ENCODE measurements around the gene HSPA1A. TPM values are rescaled to one million over a fixed set of nuclear protein-coding genes. Genes with fewer than 3 reads are reported as not detected.
"Not testable (repeated sequence)": the region's sequence is repeated elsewhere in the genome, so short reads cannot be mapped to it uniquely, and the experiment has no call there.

HSPA1A gene
- total RNA-seq, 1 experiment from 2014 or later, result not detected

DNA sequence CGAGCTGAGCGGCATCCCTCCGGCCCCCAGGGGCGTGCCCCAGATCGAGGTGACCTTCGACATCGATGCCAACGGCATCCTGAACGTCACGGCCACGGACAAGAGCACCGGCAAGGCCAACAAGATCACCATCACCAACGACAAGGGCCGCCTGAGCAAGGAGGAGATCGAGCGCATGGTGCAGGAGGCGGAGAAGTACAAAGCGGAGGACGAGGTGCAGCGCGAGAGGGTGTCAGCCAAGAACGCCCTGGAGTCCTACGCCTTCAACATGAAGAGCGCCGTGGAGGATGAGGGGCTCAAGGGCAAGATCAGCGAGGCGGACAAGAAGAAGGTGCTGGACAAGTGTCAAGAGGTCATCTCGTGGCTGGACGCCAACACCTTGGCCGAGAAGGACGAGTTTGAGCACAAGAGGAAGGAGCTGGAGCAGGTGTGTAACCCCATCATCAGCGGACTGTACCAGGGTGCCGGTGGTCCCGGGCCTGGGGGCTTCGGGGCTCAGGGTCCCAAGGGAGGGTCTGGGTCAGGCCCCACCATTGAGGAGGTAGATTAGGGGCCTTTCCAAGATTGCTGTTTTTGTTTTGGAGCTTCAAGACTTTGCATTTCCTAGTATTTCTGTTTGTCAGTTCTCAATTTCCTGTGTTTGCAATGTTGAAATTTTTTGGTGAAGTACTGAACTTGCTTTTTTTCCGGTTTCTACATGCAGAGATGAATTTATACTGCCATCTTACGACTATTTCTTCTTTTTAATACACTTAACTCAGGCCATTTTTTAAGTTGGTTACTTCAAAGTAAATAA lies 2.0 kb downstream of the HSPA1A start:
- DNase-seq; H3K36me3 ChIP-seq; H3K27me3 ChIP-seq; H3K4me1 ChIP-seq; H3K27ac ChIP-seq; H3K9me3 ChIP-seq (replicated peaks); H3K4me3 ChIP-seq: not testable (repeated sequence)

GRCh38 chr6:31817929-31818511 lies 2.7 kb downstream of the HSPA1A start:
- H3K36me3 ChIP-seq; H3K27me3 ChIP-seq; H3K4me1 ChIP-seq; H3K27ac ChIP-seq; DNase-seq; H3K9me3 ChIP-seq (replicated peaks); H3K4me3 ChIP-seq: not testable (repeated sequence)

GRCh38 chr6:31819871-31820299 lies 4.5 kb downstream of the HSPA1A start:
- no peaks in the 10 kb centered on the region for H3K27me3 ChIP-seq
- H3K4me3 ChIP-seq, result no peak overlapping the region
- no peak for DNase-seq
- no peaks in the 10 kb centered on the region for H3K36me3 ChIP-seq
- no peak overlapping the region for H3K27ac ChIP-seq
- H3K9me3 ChIP-seq (replicated peaks), result no peaks in the 10 kb centered on the region
- H3K4me1 ChIP-seq, result 0 out of 2 replicates have a peak, but pooled peaks cover 4% of the 10 kb centered on the region

GRCh38 chr6:31820399-31820798 lies 5.1 kb downstream of the HSPA1A start:
- not testable (repeated sequence) for H3K4me1 ChIP-seq; H3K36me3 ChIP-seq; H3K27me3 ChIP-seq; H3K4me3 ChIP-seq; H3K9me3 ChIP-seq (replicated peaks); H3K27ac ChIP-seq; DNase-seq

DNA sequence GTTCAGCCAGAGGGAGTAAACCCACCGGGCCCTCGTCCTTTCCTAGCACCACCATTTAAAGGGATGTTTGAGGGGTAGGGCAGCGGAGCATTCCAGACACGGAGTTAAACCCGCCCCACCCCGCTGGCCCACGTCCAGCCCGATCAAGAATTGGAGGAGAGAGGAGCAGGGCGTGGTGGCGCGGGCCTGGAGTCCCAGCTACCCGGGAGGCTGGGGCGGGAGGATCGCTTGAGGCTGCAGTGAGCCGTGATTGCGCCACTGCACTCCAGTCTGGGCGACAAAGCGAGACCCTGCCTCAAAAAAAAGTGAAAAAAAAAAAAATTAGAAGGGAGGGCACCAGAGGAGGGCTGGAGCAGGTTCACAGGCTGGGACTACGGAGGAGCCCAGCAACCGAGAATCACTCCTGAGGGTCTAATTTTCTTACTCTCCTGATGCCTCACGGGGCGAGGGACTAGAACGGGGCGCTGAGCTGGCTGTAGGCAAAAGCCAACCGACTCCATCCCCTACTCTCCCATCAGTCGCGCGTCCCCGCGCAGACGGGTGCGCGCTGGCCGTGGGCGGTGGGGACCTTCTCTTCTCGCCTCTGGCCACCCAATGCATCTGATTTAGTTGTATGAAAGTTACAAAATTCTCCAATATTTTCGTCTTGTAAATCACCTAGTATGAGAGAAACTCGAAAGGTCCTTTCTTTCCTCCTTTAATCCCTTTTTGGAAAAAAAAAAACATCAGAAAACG lies 6.1 kb downstream of the HSPA1A start:
- H3K4me3 ChIP-seq, result peak overlapping the region; percentile 68
- peak overlapping the region; percentile 53; the same call in 1 of the 2 replicates for H3K27ac ChIP-seq
- no peaks in the 10 kb centered on the region for H3K36me3 ChIP-seq
- 0 out of 2 replicates have a peak, but pooled peaks cover 4% of the 10 kb centered on the region for H3K4me1 ChIP-seq
- peak; percentile 63 to 76 for DNase-seq
- no peaks in the 10 kb centered on the region for H3K27me3 ChIP-seq
- H3K9me3 ChIP-seq (replicated peaks), result no peaks in the 10 kb centered on the region

GRCh38 chr6:31822036-31822821 lies 6.9 kb downstream of the HSPA1A start:
- Histone ChIP-seq H3K36me3 (no peaks in the 10 kb centered on the region), H3K4me1 (0 out of 2 replicates have a peak, but pooled peaks cover 4% of the 10 kb centered on the region), H3K27me3 (no peaks in the 10 kb centered on the region), H3K4me3 (peak overlapping the region; percentile 68), H3K9me3 (replicated peaks) (no peaks in the 10 kb centered on the region), H3K27ac (peak overlapping the region; percentile 54; the same call in 1 of the 2 replicates)
- peak; percentile 41 to 69 for DNase-seq

DNA sequence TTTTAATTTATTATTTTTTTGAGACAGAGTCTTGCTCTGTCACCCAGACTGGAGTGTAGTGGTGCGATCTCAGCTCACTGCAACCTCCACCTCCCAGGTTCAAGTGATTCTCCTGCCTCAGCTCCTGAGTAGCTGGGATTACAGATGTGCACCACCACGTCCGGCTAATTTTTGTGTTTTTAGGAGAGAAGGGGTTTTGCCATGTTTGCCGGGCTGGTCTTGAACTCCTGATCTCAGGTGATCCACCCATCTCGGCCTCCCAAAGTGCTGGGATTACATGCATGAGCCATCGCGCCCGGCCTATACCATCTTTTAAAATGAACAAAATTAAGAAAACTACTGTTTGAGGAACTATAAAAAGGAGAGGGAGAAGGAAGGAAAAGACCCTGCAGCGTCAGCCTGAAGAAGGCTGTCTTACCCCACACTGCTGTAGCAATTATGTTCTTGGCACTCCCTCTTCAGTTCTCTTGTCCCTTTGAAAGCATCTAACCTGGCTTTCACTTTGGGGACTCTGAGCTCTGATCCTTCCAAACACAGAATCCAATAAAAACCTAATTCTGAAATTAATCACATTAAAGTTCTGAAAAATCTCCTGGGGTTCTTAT lies 8.4 kb downstream of the HSPA1A start:
- not testable (repeated sequence) for H3K9me3 ChIP-seq (replicated peaks); H3K36me3 ChIP-seq; DNase-seq; H3K27ac ChIP-seq; H3K27me3 ChIP-seq; H3K4me3 ChIP-seq; H3K4me1 ChIP-seq

DNA sequence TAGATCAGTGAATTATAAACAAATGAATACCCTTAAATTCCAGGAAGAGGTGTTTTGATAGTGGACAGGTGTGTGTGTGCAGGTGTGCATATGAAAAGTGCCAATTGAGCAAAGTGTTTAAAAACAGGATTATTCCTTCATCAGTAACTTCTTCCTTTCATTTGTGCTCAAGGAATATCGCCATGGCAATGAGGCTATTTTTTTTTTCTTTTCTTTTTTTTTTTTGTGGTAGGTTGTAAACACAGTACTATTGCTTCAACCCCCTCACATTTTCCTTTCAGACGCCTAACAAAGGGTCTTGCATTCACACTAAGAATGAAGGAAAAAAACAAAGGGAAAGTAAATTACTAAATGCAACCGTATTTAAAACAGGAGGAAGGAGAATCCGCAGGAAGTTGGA lies 10.2 kb downstream of the HSPA1A start:
- H3K27me3 ChIP-seq, result no peaks in the 10 kb centered on the region
- H3K4me3 ChIP-seq, result no peak overlapping the region
- no peak for DNase-seq
- 0 out of 2 replicates have a peak, but pooled peaks cover 4% of the 10 kb centered on the region for H3K4me1 ChIP-seq
- H3K9me3 ChIP-seq (replicated peaks), result no peaks in the 10 kb centered on the region
- H3K36me3 ChIP-seq, result no peaks in the 10 kb centered on the region
- no peak overlapping the region for H3K27ac ChIP-seq

- DNase-seq, result peak in 1 of 2 experiments; percentile 68
Observed at GRCh38 chr6:31826793-31827285, 11.5 kb downstream of the HSPA1A start.

DNA sequence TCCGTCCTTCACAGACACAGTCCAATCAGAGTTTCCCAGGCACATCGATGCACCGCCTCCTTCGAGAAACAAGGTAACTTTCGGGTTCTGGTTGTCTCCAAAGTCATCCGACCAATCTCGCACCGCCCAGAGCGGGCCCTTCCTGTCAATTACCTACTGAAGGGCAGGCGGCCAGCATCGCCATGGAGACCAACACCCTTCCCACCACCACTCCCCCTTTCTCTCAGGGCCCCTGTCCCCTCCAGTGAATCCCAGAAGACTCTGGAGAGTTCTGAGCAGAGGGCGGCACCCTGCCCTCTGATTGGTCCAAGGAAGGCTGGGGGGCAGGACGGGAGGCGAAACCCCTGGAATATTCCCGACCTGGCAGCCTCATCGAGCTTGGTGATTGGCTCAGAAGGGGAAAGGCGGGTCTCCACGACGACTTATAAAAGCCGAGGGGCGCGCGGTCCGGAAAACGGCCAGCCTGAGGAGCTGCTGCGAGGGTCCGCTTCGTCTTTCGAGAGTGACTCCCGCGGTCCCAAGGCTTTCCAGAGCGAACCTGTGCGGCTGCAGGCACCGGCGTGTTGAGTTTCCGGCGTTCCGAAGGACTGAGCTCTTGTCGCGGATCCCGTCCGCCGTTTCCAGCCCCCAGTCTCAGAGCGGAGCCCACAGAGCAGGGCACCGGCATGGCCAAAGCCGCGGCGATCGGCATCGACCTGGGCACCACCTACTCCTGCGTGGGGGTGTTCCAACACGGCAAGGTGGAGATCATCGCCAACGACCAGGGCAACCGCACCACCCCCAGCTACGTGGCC lies 12.1 kb downstream of the HSPA1A start, which contains the start of gene HSPA1B:
Gene HSPA1B, plus strand, starts transcription at position 453 of the 794 bp plus-strand sequence. Its CDS starts 213 bp downstream, at position 666.
- Histone ChIP-seq H3K9me3 (replicated peaks) (no peaks in the 10 kb centered on the region), H3K36me3 (no peaks in the 10 kb centered on the region), H3K4me1 (no peaks in the 10 kb centered on the region), H3K27ac (peak within 1 kb of the TSS; percentile 67), H3K4me3 (peak within 1 kb of the TSS; percentile 60), H3K27me3 (no peaks in the 10 kb centered on the region)
- DNase-seq, result peak; percentile 98 to 99

More at GRCh38 chr6:31826793-31827285, 11.5 kb downstream of the HSPA1A start:
- H3K4me1 ChIP-seq, result no peaks in the 10 kb centered on the region
- no peaks in the 10 kb centered on the region for H3K27me3 ChIP-seq
- peak overlapping the region; percentile 60 for H3K4me3 ChIP-seq
- no peaks in the 10 kb centered on the region for H3K36me3 ChIP-seq
- no peaks in the 10 kb centered on the region for H3K9me3 ChIP-seq (replicated peaks)
- H3K27ac ChIP-seq, result peak overlapping the region; percentile 67

GRCh38 chr6:31829633-31830283 lies 14.4 kb downstream of the HSPA1A start:
- DNase-seq, result peak in 1 of 2 experiments; percentile 55
- Histone ChIP-seq H3K27ac (no peak overlapping the region), H3K4me1 (no peaks in the 10 kb centered on the region), H3K9me3 (replicated peaks) (no peaks in the 10 kb centered on the region), H3K4me3 (peak overlapping the region; percentile 56), H3K36me3 (no peaks in the 10 kb centered on the region), H3K27me3 (no peaks in the 10 kb centered on the region)

- peak overlapping the region; percentile 56 for H3K4me3 ChIP-seq
- DNase-seq, result no peak
- no peaks in the 10 kb centered on the region for H3K4me1 ChIP-seq
- no peaks in the 10 kb centered on the region for H3K9me3 ChIP-seq (replicated peaks)
- H3K27ac ChIP-seq, result no peak overlapping the region
- no peaks in the 10 kb centered on the region for H3K27me3 ChIP-seq
- H3K36me3 ChIP-seq, result peaks cover 1% of the 10 kb centered on the region
Observed at GRCh38 chr6:31830886-31831335, 15.6 kb downstream of the HSPA1A start.
